ENCODE measurements around the gene DOK3. TPM values are rescaled to one million over a fixed set of nuclear protein-coding genes. Genes with fewer than 3 reads are reported as not detected.

Gene DOK3
- total RNA-seq, 1 experiment from 2014 or later, result 16.4 TPM

DNA sequence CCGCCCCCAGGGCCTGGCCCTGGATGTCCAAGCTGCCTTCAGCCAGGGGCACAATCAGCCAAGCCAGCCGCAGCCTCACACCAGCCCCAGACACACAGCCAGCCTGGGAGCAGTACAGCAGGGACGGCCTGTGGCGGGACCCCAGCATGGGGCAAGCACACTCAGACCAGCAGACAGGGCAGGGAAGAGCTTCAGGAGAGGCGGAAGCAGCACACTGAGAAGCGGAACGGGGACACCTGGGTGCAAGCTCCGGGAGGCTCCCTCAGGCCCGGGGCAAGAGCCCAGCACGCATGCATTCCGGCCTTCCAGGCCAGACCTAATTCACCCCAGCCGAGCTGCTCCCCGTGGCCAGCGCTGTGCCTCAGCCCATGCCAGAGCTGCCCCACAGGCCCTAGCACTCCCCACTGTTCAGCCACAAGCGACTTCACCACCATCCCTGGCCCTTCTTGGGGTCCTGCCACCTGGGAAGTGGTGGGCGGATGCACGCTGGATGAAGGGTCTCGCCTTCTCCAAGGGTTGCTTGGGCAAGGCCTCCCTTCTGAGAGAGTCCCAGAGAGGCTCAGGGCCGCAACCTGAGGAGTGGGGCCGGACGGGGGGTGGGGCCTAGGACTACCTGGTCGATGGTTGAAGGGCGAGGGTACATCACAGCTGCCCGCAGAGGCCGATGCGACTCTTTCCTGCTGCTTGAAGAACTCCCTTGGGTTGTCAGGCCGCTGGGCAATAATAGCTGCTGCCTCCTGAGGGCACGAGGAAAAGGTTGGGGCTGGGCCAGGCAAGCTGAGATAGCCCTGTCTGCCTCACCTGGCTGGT, 49.6 kb downstream of the DOK3 start:
- Histone ChIP-seq H3K79me1 (ENCODE audit: insufficient read depth, low read depth, low read length, poor library complexity, severe bottlenecking) (no peaks in the 10 kb centered on the region), H3K27me3 (ENCODE audit: insufficient read depth, low read length) (no peaks in the 10 kb centered on the region), H3K4me1 (ENCODE audit: insufficient read depth, low read length) (no peaks in the 10 kb centered on the region), H3K4me2 (ENCODE audit: insufficient read depth, insufficient read length, low read length) (no peak overlapping the region), H2BK20ac (ENCODE audit: low read depth, low read length, poor library complexity, severe bottlenecking) (no peak overlapping the region), H2BK12ac (ENCODE audit: insufficient read length, low read depth, low read length) (no peak overlapping the region), H4K5ac (ENCODE audit: insufficient read length, low read depth, low read length) (no peak overlapping the region), H3K18ac (ENCODE audit: insufficient read length, low read depth, low read length) (no peak overlapping the region), H3K56ac (ENCODE audit: insufficient read length, low read depth, low read length) (no peak overlapping the region), H3K9me3 (ENCODE audit: control insufficient read depth, low read depth, low read length) (no peaks in the 10 kb centered on the region), H3K27ac (ENCODE audit: insufficient read length, low read depth, low read length) (no peak overlapping the region), H2BK15ac (ENCODE audit: low read depth, low read length) (no peak overlapping the region), H2AFZ (ENCODE audit: low read length) (no peak overlapping the region), H3K14ac (ENCODE audit: insufficient read depth, low read length) (no peak overlapping the region), H4K91ac (ENCODE audit: insufficient read length, low read depth, low read length) (no peak overlapping the region), H3T11ph (ENCODE audit: low read length) (no peak overlapping the region), H4K20me1 (ENCODE audit: control insufficient read depth, insufficient read depth, insufficient read length) (no peaks in the 10 kb centered on the region), H4K8ac (replicated peaks; ENCODE audit: insufficient read length, low read depth, low read length) (no peak overlapping the region), H3K4ac (ENCODE audit: low read depth, low read length) (no peak overlapping the region), H3K9ac (ENCODE audit: extremely low read depth, insufficient read length, low read length) (no peak overlapping the region), H3K23ac (ENCODE audit: insufficient read length, low read depth, low read length) (no peak overlapping the region), H2AK5ac (ENCODE audit: insufficient read length, low read length) (no peak overlapping the region), H2BK5ac (ENCODE audit: insufficient read length, low read length) (no peak overlapping the region), H3K79me2 (ENCODE audit: insufficient read depth, low read length) (no peaks in the 10 kb centered on the region), H3K23me2 (ENCODE audit: insufficient read length, low read depth, low read length, poor library complexity, severe bottlenecking) (peaks cover 6% of the 10 kb centered on the region), H2BK120ac (ENCODE audit: low read depth, low read length, poor library complexity, severe bottlenecking) (no peak overlapping the region)
- Mint-ChIP-seq H3K36me3 (ENCODE audit: insufficient read depth in 1 of 3, low read depth in 3 of 3) (peaks cover 37 to 64% (median 63%) of the 10 kb centered on the region in 3 experiments), H3K9me3 (no peaks in the 10 kb centered on the region; a peak in 1 of 5 replicates), H3K4me3 (no peak overlapping the region), H3K27me3 (ENCODE audit: low read depth) (no peaks in the 10 kb centered on the region; the same call in 1 of the 2 replicates), H3K4me1 (peaks cover 6 to 11% of the 10 kb centered on the region in 2 experiments), H3K27ac (peak overlapping the region in 1 of 3 experiments; percentile 89; a peak in 2 of 7 replicates)
- DNase-seq, result no peak
- TF ChIP-seq, protein P1, sequence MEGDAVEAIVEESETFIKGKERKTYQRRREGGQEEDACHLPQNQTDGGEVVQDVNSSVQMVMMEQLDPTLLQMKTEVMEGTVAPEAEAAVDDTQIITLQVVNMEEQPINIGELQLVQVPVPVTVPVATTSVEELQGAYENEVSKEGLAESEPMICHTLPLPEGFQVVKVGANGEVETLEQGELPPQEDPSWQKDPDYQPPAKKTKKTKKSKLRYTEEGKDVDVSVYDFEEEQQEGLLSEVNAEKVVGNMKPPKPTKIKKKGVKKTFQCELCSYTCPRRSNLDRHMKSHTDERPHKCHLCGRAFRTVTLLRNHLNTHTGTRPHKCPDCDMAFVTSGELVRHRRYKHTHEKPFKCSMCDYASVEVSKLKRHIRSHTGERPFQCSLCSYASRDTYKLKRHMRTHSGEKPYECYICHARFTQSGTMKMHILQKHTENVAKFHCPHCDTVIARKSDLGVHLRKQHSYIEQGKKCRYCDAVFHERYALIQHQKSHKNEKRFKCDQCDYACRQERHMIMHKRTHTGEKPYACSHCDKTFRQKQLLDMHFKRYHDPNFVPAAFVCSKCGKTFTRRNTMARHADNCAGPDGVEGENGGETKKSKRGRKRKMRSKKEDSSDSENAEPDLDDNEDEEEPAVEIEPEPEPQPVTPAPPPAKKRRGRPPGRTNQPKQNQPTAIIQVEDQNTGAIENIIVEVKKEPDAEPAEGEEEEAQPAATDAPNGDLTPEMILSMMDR (conservative IDR thresholded peaks at IDR 0.05), result no peak
- no CpG with 5 or more reads among the region's 28 CpGs for WGBS (ENCODE audit: extremely low coverage, insufficient read length, low lambda C conversion rate)
